ENCODE data around the gene ZCCHC3.
"Not testable (repeated sequence)": the region's sequence is repeated elsewhere in the genome, so short reads cannot be mapped to it uniquely, and the experiment has no call there.

The ZCCHC3 gene, protein sequence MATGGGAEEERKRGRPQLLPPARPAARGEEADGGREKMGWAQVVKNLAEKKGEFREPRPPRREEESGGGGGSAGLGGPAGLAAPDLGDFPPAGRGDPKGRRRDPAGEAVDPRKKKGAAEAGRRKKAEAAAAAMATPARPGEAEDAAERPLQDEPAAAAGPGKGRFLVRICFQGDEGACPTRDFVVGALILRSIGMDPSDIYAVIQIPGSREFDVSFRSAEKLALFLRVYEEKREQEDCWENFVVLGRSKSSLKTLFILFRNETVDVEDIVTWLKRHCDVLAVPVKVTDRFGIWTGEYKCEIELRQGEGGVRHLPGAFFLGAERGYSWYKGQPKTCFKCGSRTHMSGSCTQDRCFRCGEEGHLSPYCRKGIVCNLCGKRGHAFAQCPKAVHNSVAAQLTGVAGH

DNA sequence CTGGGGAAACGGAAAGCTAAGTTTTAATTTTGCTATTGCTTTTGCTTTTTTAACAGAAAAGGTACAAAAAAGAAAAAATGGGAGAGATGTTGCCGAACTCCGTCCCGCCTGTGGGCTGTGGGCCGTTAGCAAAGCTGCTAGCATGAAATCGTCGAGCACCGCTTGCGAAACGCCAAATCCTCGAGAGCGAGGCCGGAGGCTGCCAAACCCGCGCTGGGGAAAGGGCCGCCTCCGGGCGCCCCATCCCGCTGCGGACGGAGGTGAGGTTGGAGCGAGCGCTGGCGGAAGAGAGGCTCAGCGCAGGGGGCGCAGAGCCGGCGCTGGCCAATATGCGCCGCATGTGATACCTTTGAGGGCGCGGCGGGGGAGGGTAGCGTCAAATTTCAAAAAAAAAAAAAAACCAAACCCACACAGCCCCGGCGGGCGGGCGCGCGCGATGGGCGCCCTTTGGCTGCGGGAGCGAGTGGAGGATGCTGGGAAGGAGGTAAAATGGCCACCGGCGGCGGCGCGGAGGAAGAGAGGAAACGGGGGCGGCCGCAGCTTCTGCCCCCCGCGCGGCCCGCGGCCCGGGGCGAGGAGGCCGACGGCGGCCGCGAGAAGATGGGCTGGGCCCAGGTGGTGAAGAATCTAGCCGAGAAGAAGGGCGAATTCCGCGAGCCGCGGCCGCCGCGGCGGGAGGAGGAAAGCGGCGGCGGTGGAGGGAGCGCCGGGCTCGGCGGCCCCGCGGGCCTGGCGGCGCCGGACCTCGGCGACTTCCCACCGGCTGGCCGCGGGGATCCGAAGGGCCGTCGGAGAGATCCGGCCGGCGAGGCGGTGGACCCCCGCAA lies at the start of gene ZCCHC3:
ZCCHC3 (plus strand) TSS at position 473 of the 827 bp plus-strand sequence; CDS start at position 490, 17 bp downstream.
- DNase-seq (ENCODE audit: low read depth in 2 of 2): peak; percentile 76 to 81

DNA sequence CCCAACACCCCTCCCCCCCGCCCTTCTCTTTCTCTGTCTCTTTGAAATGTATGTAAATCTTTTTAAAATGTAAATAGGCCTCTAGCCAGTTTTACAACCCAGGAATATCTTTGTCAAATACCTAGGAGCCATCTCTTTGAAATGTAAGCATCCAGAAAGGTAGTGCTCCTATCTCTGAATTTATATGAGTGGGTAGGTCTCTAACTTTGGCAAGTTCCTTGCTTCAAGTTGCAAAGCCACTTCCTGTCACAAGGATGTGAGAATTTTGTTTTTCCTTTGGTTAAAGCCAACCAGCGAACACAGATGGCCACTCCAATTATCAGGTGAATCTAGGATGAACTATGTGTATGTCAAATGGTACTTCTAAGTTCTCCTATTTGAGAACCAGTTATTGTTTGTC lies 46.0 kb upstream of the ZCCHC3 start:
- DNase-seq (ENCODE audit: low read depth in 2 of 2): no peak

DNA sequence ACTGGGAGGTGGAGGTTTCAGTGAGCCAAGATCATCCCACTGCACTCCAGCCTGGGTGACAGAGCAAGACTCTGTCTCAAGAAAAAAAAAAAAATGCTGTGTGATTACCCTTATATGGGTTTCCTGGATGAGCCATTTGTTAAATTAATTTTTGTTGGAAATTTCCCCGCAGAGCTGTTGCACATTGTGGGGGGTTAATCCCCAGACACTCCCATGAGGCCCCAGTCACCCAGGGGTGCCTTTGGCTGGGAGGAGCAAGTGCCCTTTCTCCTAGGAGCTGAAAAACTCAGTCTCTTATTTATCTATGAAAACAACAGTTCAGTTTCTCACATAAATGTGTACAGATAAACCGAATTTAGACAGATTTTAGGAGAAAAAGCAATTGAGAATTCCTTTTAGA lies 44.6 kb upstream of the ZCCHC3 start:
- no peak for DNase-seq (ENCODE audit: low read depth in 2 of 2)

DNA sequence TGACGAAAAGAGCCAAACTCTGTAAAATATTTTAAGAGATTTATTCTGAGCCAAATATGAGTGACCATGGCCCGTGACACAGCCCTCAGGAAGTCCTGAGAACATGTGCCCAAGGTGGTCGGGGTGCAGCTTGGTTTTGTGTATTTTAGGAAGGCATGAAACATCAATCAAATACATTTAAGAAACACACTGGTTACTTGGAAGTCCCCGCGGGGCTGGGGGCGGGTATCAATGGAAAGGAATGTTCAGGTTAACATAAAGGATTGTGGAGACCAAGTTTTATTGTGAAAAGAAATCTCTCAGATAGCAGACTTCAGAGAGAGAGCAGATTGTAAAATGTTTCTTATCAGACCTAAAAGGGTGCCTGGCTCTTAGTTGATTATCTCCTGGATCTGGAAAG lies 43.9 kb upstream of the ZCCHC3 start:
- not testable (repeated sequence) for DNase-seq (ENCODE audit: low read depth in 2 of 2)

DNA sequence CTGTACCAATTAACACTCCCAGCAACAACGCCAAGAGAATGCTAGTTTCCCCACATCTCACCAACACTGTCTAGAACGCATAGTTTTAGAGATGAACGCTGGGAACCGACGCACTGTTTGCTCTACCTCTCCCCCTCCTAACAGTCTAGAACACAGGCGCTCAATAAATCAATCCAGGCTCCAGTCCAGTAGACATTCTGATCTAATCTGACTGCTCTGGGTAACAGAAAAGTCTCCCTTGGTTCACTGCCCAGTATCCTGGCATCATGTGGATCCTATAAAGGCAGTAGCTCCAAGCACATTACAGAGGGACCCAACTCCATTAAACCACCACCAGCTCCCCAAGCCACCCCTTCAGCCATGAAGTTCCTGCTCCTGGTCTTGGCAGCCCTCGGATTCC lies 40.0 kb upstream of the ZCCHC3 start, which contains the start of gene DEFB132:
DEFB132 (plus strand) TSS at position 306 of the 400 bp plus-strand sequence; CDS start at position 361, 55 bp downstream.
- DNase-seq (ENCODE audit: low read depth in 2 of 2): no peak

DNA sequence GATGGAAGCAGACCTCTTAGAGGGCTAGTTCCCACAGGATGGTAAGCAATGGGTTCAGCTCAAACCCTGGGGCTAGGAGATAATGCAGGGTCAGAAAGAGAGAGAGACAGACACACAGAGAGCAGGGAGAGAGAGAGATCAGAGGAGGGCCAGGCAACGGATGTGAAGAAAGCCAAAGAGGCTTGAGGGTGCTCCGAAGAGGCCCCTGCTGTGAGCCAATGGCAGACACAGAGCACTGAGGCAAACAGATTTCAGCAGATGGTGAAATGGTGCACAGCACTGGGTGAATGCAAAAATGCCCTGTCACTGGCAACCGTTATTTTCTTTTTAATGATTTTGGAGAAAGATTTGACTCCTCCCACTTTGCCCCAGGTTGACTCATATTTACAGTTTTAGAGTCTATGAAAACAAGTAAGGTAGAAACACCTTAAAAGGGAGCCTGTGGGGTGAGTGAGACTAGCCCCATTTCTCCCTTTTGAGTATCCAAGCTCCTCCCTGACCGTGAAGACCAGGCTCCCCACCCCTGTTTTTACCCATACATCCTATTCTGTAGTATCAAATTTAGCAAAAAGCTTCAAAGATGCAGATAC lies 39.0 kb upstream of the ZCCHC3 start:
- DNase-seq (ENCODE audit: low read depth in 2 of 2): no peak

DNA sequence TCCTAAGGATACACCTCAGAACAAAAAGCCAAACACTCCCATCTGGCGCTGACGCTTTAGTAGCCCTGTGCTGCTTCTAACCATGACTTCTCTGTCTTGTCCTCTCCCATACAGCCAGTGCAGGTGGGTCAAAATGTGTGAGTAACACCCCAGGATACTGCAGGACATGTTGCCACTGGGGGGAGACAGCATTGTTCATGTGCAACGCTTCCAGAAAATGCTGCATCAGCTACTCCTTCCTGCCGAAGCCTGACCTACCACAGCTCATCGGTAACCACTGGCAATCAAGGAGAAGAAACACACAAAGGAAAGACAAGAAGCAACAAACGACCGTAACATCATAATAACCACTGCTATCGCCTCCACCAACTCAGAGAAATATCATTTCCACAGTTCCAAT lies 38.4 kb upstream of the ZCCHC3 start:
- DNase-seq (ENCODE audit: low read depth in 2 of 2): no peak

DNA sequence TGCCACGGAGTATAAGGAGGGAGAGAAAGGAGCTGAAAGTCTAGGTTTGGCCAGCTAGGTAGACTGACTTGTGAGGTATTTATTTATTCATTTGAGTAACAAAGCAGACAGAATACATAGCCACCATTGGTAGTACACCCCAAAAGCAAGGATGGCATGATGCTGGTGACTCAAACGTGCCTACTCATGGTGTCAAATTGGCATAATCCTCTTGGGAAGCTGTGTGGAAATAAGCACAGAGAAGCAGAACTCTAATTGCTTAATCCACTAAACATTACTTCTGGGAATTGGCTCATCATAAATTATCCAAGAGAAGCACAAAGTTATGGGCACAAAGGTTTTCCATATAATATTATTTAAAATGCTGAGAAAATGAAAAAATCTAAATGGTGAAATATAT lies 37.4 kb upstream of the ZCCHC3 start:
- no peak for DNase-seq (ENCODE audit: low read depth in 2 of 2)

DNA sequence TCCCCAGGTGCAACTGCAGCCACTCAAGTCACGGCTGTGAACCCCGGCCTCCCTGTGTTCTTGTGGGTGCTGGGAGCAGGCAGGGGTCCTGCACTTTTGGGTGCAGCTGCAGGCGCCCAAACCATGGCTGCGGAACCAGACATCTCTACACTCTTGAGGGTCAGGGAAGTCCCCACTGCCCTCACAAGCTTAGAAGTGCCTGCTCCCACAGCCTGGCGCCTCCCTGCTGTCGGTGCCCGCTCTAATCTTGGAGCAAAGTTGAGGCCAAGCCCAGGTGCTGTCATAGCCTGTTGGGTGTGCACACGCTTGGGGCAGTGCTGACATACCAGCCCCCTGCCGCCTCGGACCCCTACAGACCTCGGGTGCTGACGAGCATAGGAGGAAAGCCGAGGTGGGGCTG lies 33.7 kb upstream of the ZCCHC3 start:
- DNase-seq (ENCODE audit: low read depth in 2 of 2): no peak

DNA sequence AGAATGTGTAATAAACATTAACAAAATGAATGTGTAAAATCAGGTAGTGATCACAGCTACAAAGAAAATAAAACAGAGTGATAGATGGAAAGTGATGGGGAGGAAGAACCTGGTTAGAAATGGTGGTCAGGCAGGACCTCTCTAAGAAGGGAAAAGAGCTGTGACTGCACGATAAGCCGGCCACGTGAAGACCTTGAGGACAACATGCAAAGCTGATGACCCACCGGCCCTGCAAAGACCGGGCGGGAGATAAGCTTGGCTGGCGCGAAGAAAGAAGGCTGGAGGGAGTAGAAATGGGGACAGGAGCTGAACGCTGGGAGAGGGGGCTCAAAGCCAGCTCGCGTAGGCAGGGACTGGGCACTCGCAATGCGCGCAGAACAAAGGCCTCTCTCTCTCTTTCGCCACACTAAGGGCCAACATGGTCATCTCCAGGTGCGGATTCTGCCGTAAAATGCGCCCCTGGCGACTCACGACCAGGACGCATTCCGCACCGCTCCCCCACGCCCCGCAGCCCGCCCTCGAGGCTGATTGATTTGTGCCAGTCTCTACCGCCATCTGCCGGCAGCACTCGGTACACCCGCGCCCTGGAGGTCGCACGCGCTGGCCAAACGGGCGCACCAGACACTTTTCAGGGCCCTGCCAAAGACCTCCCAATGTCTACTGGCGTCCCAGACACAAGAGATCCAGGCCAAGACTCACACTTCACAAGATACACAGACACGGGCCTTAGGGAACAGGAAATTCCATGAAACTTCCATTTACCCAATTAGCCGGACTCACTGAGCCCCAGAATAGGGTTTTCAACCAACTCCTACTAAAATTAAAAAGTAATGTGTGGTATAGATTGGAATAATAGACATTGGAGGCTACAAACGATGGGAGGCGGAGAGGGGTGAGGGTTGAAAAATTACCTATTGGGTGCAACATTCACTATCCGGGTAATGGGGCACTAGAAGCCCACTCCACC lies 30.5 kb upstream of the ZCCHC3 start:
- DNase-seq (ENCODE audit: low read depth in 2 of 2): peak; percentile 88 to 94

DNA sequence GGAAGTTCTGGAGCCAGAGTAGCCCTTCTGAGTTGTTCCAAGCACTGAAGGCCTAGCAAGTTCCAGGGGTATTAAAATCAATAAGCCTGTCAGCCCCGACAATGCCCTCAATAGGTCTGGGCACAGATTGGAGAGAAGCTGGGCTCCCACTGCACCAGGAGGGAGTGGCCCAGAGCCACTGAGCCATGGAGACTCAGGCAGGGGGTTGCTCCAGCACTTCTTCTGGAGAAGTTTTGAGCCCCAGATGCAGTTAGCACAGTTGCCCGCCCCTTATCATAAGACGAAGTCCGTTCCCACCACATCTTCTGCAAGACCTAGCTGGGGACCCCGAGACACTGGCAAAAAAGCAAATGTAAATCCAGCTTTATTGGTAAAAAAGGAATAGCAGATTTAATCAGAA lies 26.9 kb upstream of the ZCCHC3 start:
- DNase-seq (ENCODE audit: low read depth in 2 of 2): no peak

DNA sequence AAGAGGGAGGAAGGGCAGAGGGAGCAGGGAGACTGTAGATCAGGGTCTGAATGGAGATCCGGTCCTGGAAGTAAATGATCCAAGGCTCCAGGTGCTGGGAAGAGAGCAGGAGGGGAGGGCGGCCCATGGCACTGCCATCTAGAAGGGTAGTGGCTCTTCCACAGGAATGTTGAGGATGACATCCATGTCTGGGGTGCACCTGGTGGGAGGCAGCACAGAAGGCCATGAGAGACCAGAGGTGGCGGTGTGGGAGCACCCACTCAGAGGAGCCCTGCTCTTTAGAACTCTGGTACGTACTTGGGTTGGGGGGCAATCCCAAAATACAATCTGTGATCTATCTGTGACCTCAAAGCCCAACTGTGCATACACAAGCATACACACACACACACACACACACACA lies 26.3 kb upstream of the ZCCHC3 start:
- DNase-seq (ENCODE audit: low read depth in 2 of 2): no peak

DNA sequence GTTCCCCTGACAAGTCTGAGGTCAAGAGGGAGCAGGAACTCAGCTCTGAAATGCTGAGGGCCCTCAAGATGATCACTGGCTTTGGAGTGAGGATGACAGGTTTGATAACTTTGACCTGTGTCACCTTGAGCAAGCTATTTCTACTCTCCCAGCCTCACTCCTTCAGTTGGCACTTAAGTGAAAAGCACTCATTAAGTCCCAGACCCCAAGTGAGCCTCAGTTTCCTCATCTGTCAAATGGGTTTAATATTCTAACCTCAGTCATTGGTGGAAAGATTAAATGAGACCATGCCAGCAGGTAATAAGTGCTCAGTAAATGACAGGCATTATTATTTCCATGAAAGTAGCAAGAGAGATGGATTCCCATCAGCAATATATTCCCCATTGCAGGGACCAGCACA lies 25.8 kb upstream of the ZCCHC3 start:
- no peak for DNase-seq (ENCODE audit: low read depth in 2 of 2)

DNA sequence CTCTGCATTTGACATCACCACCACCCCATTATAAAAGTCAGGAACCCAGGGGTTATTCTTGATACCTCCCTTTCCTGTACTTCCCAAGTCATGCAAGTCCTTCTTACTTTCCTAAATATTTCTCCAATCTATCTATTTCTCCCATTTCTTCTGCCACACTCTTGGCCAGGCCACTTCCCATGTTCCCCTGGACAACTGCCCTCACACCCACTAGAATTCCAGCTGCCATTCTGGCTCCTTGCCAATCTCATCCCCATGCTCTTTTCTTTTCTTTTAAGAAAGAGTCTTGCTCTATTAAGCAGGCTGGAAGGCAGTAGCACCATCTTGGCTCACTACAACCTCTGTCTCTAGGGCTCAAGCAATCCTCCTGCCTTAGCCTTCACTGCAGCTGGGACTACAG lies 24.7 kb upstream of the ZCCHC3 start:
- DNase-seq (ENCODE audit: low read depth in 2 of 2): no peak

DNA sequence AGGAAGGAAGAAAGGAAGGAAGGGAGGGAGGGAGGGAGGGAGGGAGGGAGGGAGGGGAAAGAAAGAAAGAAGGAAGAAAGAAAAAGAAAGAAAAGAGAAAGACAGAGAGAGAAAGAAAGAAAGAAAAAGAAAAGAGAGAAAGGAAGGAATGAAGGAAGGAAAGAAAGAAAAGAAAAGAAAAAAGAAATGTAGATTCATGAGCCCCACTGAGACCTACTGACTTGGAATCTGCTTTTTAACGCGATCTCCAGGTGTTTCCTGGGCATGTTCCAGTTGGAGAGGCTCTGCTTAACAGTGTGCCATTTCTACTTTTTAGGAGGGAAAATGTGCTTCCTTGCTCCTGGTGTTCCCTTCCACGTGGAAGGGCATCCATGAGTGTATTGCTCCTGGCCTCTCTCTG lies 23.5 kb upstream of the ZCCHC3 start:
- DNase-seq (ENCODE audit: low read depth in 2 of 2): no peak

DNA sequence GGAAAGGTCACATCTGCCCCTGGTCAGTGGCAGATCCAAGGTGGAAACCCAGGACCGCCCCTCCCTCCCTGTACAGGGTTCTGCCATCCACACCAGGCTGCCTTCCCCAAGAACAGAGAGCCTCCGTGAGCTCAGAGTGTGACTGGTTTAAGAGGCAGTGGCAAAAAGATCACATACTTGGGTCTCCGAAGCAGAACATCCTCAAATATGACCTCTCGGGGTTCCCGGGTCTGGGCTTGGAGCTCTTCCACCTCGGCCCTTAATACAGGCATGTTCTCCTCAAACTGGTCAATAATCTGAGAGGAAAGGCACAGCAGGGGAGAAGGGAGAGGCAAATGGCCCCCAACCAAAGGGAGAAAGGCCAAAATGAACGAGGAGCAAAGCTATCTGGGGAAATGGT lies 21.6 kb upstream of the ZCCHC3 start:
- DNase-seq (ENCODE audit: low read depth in 2 of 2): no peak

DNA sequence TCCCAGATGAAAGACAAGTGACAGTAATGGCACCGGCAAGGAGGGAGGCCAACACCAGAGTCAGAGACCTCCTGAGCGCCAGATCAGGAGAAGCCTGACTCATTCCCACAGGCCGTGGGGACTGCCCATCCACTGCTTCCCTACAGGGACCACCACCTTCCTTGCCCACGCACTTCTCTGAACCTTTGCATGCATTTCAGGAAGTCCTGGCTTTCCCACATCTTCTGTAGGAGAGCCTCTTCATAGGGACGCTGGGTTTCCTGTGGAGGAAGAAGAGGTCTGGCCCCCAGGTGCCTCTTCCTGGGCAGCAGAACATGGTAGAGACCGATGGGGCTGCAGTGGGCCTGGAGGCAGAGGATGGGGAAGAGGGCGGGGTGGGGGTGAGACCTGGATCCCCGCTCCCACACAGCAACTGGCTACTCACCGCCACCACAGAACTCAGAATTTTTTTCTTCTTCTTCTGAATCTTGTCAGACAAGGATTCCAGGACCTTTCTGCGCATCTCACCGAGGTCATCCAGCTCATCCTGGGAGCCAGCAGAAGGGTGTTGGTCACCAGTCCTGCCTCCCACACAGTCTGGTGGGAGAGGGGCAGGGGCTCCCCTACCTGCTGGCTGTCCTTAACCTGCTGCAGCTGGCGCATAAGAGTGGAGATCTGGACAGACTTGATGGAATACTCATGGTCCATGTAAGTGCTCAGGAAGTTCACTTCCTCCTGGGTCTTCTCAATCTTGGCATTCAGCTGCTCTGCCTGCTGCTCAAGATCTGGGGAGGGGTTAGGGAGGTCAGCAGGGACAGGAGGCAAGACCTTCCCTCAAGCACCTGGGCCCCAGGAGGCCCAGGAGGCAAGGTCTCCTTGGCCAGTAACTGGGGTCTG lies 20.5 kb upstream of the ZCCHC3 start:
- DNase-seq (ENCODE audit: low read depth in 2 of 2): no peak

DNA sequence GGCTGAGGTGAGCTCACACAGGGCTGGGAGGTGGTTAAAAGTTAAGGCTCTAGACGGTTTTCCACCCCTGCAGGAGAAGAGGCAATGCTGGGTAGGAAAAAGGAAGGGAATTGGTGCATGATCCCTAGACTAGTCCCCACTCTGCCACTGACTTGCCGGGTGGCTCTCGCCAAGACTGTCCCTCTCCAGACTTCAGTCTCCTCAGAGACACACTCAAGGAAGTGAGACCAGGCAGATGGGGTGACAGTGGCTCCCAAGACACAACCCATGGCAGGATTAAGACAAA lies 19.9 kb upstream of the ZCCHC3 start:
- DNase-seq (ENCODE audit: low read depth in 2 of 2): no peak

DNA sequence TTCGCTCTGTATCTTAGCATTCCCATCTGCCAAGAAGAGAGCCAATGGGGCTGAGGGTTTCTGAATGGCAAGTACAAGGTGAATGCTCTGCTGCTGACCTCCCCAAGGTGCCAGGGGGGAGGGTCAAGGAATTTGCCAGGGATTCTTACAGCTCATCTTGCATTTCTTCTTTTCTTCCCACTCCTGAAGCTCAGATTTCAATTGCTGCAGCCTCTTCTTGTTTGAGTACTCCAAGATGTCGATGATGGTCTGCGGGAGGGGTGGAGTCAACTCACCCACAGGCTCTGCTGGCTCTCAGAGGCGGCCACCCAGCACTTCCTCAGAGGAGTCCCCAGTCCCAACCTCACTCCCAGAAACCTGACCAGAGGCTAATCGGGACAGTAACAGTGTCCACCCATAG lies 19.2 kb upstream of the ZCCHC3 start:
- no peak for DNase-seq (ENCODE audit: low read depth in 2 of 2)
